ENCODE results near the gene ABCA9. TPM values are rescaled to one million over a fixed set of nuclear protein-coding genes. Genes with fewer than 3 reads are reported as not detected.
"Not testable (repeated sequence)": the region's sequence is repeated elsewhere in the genome, so short reads cannot be mapped to it uniquely, and the experiment has no call there.

The ABCA9 gene
- total RNA-seq, 2 donors from 2014 or later, result 22.5 to 29.7 TPM

GRCh38 chr17:69044371-69044770 lies 16.4 kb downstream of the ABCA9 start:
- DNase-seq (no peak), ATAC-seq (no peak)
- intact Hi-C loops (cut with DNase I), result no loop called here

DNA sequence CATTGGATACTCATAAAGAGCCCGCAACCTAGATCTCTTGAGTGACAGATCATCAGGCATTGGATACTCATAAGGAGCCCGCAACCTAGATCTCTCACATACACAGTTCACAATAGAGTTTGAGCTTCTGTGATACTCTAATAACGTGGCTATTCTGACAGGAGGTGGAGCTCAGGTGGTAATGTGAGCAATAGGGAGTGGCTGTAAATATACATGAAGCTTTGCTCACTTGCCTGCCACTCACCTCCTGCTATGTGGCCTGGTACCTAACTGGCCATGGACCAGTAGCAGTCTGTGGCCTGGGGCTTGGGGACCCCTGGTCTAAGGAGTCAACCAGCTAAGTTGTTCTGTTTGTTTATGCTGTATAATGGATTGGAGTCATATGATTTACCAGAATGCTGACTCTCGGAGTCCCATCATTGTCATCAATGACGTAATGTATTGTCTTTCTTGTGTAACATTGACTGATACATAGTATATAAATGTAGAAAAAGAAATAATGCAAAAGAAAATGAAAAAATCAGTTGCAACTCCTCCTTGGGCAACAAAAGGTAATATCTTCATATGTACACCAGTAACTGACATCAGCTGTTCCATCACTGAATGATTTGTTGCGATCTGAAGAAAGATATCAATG lies 17.5 kb downstream of the ABCA9 start:
- DNase-seq (no peak), ATAC-seq (no peak)
- intact Hi-C loops (cut with DNase I), result no loop called here

- intact Hi-C loops (cut with DNase I), result no loop called here
- no peak for DNase-seq
- no peak for ATAC-seq
Observed at GRCh38 chr17:69042308-69042707, 18.4 kb downstream of the ABCA9 start.

- intact Hi-C loops (cut with DNase I), result no loop called here
- DNase-seq (no peak), ATAC-seq (no peak)
Observed at GRCh38 chr17:69031839-69032238, 28.9 kb downstream of the ABCA9 start.

DNA sequence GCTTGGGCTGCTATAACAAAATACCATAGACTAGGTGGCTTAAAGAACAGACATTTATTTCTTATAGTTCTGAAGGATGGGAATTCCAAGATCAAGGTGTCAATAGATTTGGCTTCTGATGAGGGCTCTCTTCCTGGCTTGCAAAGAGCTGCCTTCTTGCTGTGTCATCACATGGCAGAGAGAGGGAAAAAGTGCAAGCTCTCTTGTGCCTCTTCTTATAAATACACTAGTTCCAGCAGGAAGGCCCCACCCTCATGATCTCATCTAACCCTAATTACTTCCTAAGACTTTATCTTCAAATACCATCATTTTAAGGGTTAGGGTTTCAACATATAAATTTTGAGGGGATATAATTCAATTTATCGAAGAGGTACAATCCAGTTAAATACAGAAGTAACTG lies 30.6 kb downstream of the ABCA9 start:
- ATAC-seq (no peak), DNase-seq (no peak)
- intact Hi-C loops (cut with DNase I), result no loop called here

DNA sequence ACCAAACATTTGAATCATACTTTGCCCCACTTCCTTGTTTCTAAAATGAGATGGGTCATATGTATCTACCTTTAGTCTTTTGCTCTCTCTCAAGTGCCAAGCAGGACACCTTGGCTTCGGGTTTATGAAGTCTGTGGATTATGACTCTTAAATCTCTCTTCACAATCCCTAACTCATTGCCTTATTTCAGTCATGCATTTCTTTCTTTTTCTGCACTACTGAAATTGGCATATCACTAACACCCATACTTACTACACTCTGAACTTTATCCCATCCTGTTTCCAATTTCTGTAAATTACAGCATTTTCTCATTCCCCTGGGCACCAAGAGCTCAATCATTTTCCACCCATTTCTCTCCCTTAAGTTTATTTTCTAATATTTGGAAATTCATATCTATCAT lies 42.0 kb downstream of the ABCA9 start:
- DNase-seq, result no peak
- no peak for ATAC-seq
- intact Hi-C loops (cut with DNase I), result no loop called here

- DNase-seq (no peak), ATAC-seq (no peak)
- intact Hi-C loops (cut with DNase I), result no loop called here
Observed at GRCh38 chr17:69018022-69018615, 42.6 kb downstream of the ABCA9 start.

DNA sequence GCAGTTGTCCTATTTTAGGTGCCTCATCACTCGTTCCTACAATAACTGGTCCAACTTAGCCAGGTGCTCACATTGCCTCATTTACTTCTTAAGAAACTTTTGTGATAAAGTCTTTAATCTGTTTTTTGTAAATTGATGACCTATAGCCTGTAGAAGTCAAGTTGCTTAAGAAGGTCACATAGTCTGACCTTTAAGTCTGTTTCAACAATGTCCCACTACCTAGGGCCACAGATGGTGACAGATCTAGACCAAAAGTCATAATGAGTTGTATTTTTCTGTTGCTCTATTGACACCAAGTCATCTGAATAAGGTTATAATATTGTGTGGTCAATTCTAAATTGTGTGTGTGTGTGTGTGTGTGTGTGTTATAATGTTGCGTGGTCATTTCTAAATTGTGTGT lies 45.1 kb downstream of the ABCA9 start:
- intact Hi-C loops (cut with DNase I), result no loop called here
- DNase-seq (no peak), ATAC-seq (no peak)

DNA sequence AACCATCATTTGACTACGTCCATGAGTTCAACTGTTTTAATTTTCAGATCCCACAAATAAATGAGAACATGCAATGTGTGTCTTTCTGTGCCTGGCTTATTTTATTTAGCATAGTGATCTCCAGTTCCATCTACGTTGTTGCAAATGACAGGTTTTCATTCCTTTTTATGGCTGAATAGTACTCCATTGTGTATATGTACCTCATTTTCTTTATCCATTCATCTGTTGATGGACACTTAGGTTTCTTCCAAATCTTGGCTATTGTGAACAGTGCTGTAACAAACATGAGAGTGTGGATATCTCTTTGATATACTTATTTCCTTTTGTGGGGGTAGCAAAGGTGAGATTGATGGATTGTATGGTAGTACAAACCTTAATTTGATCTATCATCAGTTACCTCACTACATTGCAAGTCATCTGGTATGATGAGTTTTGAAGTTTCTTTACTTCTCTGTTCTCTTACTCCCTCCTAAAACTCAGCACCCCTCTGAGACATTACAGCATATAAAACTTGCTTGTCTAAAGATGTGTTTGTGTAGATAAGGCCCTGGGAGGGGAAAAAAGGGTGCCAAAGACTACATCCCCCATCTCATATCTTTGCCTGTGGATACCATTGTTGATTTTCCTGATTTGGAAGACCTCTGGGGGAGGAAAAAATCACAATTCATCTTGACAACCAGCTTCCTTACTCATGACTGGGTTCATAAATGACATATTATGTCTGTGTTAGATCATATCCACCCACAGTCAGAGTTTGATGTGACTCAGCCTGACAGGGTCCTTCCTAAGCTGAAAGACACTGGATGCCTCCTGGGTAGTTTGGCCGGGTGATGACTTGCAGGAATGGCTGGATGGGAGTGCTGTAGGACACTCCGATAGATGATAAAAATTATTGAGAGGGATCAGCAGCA lies 47.6 kb downstream of the ABCA9 start:
- intact Hi-C loops (cut with DNase I), result no loop called here
- peak in 1 of 2 donors; percentile 71 for ATAC-seq

DNA sequence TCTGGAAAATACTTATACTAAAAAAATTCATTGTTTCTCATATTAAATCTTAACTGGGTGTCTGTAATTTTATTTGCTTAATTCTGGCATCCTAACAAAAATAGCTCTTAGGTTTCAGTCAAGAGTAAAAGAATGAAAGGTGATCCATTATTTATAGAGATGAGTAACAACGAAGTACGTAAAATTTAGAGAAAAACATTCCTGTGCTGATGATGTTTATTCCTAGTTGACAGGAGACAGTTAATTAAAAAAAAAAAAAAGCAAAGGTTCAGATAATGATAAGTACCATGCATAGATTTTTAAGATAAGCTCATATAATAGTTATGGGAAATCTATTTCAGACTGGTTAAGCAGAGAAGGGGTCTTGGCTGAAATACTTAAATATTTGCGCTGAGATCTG lies 50.8 kb downstream of the ABCA9 start:
- DNase-seq (no peak), ATAC-seq (no peak)
- intact Hi-C loops (cut with DNase I), result no loop called here

More for the DNA sequence above, 47.6 kb downstream of the ABCA9 start:
- DNase-seq, result no peak

GRCh38 chr17:69004759-69005158 lies 56.0 kb downstream of the ABCA9 start:
- intact Hi-C loops (cut with DNase I); ATAC-seq; DNase-seq: not testable (repeated sequence)

DNA sequence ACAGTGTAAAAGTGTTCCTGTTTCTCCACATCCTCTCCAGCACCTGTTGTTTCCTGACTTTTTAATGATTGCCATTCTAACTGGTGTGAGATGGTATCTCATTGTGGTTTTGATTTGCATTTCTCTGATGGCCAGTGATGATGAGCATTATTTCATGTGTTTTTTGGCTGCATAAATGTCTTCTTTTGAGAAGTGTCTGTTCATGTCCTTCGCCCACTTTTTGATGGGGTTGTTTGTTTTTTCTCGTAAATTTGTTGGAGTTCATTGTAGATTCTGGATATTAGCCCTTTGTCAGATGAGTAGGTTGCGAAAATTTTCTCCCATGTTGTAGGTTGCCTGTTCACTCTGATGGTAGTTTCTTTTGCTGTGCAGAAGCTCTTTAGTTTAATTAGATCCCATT lies 61.0 kb downstream of the ABCA9 start:
- intact Hi-C loops (cut with DNase I); ATAC-seq: not testable (repeated sequence)

DNA sequence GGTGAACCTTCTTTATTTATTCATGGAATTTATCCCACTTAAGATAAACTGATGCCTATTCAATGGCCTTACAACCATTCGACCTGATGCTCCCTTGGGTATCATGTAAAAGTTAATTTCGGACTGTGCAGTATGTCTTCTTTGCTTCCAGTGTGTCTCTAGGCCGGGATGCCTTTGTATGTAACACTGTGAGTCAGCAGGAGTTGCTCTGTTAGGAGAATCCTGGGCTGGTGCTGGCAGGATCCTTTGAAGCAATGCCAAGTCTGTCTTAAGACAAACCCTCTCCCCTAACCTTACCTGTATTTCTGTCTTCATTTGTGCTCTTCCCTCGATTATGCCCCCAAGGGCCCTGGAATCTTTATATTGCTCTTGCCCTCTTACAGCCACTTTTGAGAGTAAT lies 67.6 kb downstream of the ABCA9 start:
- intact Hi-C loops (cut with DNase I), result no loop called here
- ATAC-seq (peak in 1 of 2 donors; percentile 30), DNase-seq (no peak)

More for the DNA sequence above, 61.0 kb downstream of the ABCA9 start:
- DNase-seq, result not testable (repeated sequence)

DNA sequence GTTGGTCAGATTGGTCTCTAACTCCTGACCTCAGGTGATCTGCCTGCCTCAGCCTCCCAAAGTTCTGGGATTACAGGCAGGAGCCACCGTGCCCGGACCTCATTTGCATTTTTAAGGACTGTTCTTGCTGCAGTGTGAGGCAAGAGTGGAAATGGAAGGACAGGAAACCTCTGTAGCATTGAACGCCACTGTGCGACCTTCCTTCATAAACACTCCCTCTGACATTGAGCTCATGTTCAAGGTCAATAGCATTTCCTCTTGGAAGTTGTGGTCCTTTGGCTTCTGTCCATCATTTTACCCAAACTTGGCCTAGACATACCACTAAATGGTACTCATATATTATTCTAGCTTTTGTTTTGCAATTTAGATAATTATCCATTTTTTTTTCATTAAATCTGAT lies 72.8 kb downstream of the ABCA9 start:
- no peak for ATAC-seq
- intact Hi-C loops (cut with DNase I), result no loop called here
- no peak for DNase-seq

- ATAC-seq, result peak; percentile 78 to 82
- intact Hi-C loops (cut with DNase I), result no loop called here
- peak; percentile 70 for DNase-seq
Observed at GRCh38 chr17:68981288-68981687, 79.4 kb downstream of the ABCA9 start.

- ATAC-seq, result no peak
- DNase-seq, result no peak
- intact Hi-C loops (cut with DNase I), result loop anchor here (2.0 to 5.0 kb wide), 2 partner anchors 196 to 200 kb away; no protein-coding TSS in a partner anchor
Observed at GRCh38 chr17:68973098-68973846, 87.5 kb downstream of the ABCA9 start.

DNA sequence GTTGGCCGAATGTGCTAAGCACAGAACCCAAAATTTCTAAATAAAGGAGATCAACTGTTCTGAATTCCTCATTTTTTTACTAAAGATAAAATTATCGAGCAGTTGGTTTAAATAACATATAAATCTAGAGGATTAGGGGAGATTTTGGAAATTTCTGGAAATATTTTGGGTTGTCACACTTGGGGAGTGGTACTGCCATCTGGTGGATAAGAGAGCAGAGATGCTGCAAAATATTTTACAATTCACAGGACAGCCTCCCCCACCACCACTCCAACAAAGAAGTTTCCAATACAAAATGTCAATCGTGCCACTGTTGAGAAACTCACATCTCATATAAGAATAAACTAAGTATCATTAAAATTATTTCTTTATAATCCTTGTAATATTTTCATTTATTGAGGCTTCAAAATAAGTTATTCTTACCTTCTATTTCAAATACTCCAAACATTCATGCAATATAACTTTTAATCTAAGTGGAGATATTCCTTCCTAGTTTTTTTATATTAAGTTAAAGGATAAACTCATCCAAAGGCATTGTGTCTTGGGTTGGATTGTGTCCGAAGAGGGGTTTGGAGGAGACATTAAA lies 88.5 kb downstream of the ABCA9 start:
- DNase-seq (no peak), ATAC-seq (peak; percentile 47 to 53)
- intact Hi-C loops (cut with DNase I), result loop anchor here (2.0 to 5.0 kb wide), 2 partner anchors 195 to 199 kb away; no protein-coding TSS in a partner anchor

DNA sequence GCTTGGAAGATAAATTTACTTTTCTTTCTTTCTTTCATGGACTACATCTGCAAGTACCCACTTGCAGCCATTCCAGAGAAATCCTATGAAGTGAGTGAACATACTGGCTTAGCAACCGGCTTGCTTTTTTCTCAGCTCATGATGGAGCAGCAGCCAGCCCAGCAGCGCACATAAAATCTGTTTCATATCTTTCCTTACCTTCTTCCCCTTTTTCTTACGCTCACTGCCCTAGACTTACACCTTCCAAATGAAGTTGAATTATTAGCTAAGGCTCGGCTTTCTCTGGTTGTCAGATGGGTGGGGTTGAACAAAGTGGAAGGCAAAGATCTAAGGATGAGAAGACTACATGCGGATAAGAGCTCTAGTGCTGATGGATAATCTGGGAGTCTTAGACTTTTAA lies 91.6 kb downstream of the ABCA9 start:
- no peak for DNase-seq
- ATAC-seq, result no peak
- intact Hi-C loops (cut with DNase I), result no loop called here

DNA sequence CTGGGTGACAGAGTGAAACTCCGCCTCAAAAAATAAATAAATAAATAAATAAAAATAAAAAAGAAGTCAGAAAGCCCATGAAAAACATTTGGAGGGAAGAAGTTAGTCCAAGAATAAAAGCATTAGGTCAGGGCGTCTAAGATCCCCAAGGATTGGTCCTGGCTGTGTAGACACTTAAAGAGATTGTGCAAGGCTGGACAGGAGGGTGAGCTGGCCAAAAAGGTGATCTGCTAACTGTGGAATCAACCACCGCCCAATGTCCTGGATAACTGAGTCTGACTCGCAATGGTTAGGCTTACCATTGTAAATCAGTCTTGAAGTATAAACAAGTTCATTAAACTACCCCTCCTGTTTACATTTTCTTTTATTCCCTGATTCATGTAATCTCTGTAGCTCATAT lies 96.8 kb downstream of the ABCA9 start:
- intact Hi-C loops (cut with DNase I), result no loop called here
- DNase-seq (no peak), ATAC-seq (peak in 1 of 2 donors; percentile 71)
